DND-41 (cell line): ENCODE results near the gene RNF144A.

Source experiments
- CTCF ChIP-seq: IDR thresholded peaks from 2 replicates; pipeline ENCODE4 v1.5.1; 2012; ENCODE audit warnings: borderline replicate concordance, low read length, moderate library complexity, mild to moderate bottlenecking; ENCODE audit not compliant: poor library complexity, severe bottlenecking; ENCODE audit errors: extremely low read depth
- EZH2 ChIP-seq: IDR thresholded peaks from 3 replicates; pipeline ENCODE4 v1.6.1; 2012; ENCODE audit warnings: borderline replicate concordance, low read depth, mild to moderate bottlenecking, moderate library complexity, low read length, inconsistent platforms; ENCODE audit not compliant: severe bottlenecking

- TF ChIP-seq CTCF (no peak), EZH2 (no peak)
Measured at GRCh38 chr2:7020059-7020458, 102.8 kb downstream of the RNF144A start.
